Neural progenitor cell (in vitro differentiated cells): ENCODE data around the gene USP35. TPM values are rescaled to one million over a fixed set of nuclear protein-coding genes. Genes with fewer than 3 reads are reported as not detected.

Experiments
- DNase-seq: peaks from one replicate; pipeline ENCODE4 v3.0.0-alpha.2; 2016; ENCODE audit warnings: low spot score
- H2AFZ ChIP-seq: fragments of 200-600 bp; sonication (generic); replicated peaks from 2 replicates; pipeline ENCODE4 v1.6.1; 2016; ENCODE audit warnings: antibody characterized with exemption
- H3F3A ChIP-seq: fragments of 200-600 bp; sonication (generic); 2 replicates; pipeline ENCODE4 v1.6.1; 2016; ENCODE audit warnings: antibody characterized with exemption, low read depth
- H3K27ac ChIP-seq: fragments of 200-600 bp; sonication (generic); 2 replicates; pipeline ENCODE4 v1.5.1; 2016; ENCODE audit warnings: mild to moderate bottlenecking
- H3K27me3 ChIP-seq: fragments of 200-600 bp; sonication (generic); 2 replicates; pipeline ENCODE4 v1.6.1; 2016; ENCODE audit warnings: mild to moderate bottlenecking, moderate library complexity
- H3K36me3 ChIP-seq: fragments of 200-600 bp; sonication (generic); 2 replicates; pipeline ENCODE4 v1.5.1; 2016
- H3K4me1 ChIP-seq: fragments of 200-600 bp; sonication (generic); 2 replicates; pipeline ENCODE4 v1.6.1; 2016; ENCODE audit warnings: mixed run types
- H3K4me2 ChIP-seq: fragments of 200-600 bp; sonication (generic); 2 replicates; pipeline ENCODE4 v1.6.1; 2016
- H3K4me3 ChIP-seq: fragments of 200-600 bp; sonication (generic); 2 replicates; pipeline ENCODE4 v1.5.1; 2016
- H3K79me2 ChIP-seq: fragments of 200-600 bp; sonication (generic); 2 replicates; pipeline ENCODE4 v1.6.1; 2016; ENCODE audit warnings: low read depth
- H3K9ac ChIP-seq: fragments of 200-600 bp; sonication (generic); 2 replicates; pipeline ENCODE4 v1.6.1; 2016
- H3K9me3 ChIP-seq: fragments of 200-600 bp; sonication (generic); 2 replicates; pipeline ENCODE4 v1.5.1; 2016; ENCODE audit warnings: low read depth
- H4K20me1 ChIP-seq: fragments of 200-600 bp; sonication (generic); 2 replicates; pipeline ENCODE4 v1.6.1; 2016; ENCODE audit warnings: low read depth
- H3K27ac Mint-ChIP-seq: 3 replicates; pipeline ENCODE4 v1.8.0; 2021; ENCODE audit warnings: mixed read lengths
- H3K27me3 Mint-ChIP-seq: 2 replicates; pipeline ENCODE4 v1.8.0; 2022; ENCODE audit warnings: low read depth, mild to moderate bottlenecking, inconsistent platforms, moderate library complexity, mixed read lengths; ENCODE audit not compliant: insufficient read depth
- H3K36me3 Mint-ChIP-seq: 3 replicates; pipeline ENCODE4 v1.8.0; 2021; ENCODE audit warnings: mixed read lengths
- H3K4me1 Mint-ChIP-seq: 3 replicates; pipeline ENCODE4 v1.8.0; 2021; ENCODE audit warnings: mixed read lengths
- H3K4me3 Mint-ChIP-seq: 3 replicates; pipeline ENCODE4 v1.8.0; 2021; ENCODE audit warnings: mild to moderate bottlenecking, moderate library complexity, mixed read lengths
- H3K9me3 Mint-ChIP-seq: 3 replicates; pipeline ENCODE4 v1.8.0; 2020; ENCODE audit warnings: mixed read lengths
- CTCF ChIP-seq: fragments of 200-600 bp; sonication (generic); IDR thresholded peaks from 2 replicates; pipeline ENCODE4 v1.5.1; 2017; ENCODE audit warnings: antibody characterized with exemption, mild to moderate bottlenecking
- EZH2 ChIP-seq: fragments of 200-600 bp; sonication (generic); IDR thresholded peaks from 2 replicates; pipeline ENCODE4 v1.6.1; 2017; ENCODE audit warnings: antibody characterized with exemption, mild to moderate bottlenecking, moderate library complexity
- EZH2phosphoT487 ChIP-seq: fragments of 200-600 bp; sonication (generic); IDR thresholded peaks from 2 replicates; pipeline ENCODE4 v1.6.1; 2017; ENCODE audit warnings: antibody characterized with exemption
- total RNA-seq: library from RNA; depleted of rRNA; stranded (reverse); fragments of >200 nt; gene quantifications from 2 replicates; pipeline ENCODE4 v1.2.3, GENCODE V29; 2015; ENCODE audit warnings: low replicate concordance

Gene USP35
- total RNA-seq, 1 donor from 2014 or later: 4.2 TPM

- Histone ChIP-seq H3K36me3 (no peaks in the 10 kb centered on the region), H3K9ac (no peak overlapping the region), H2AFZ (no peak overlapping the region), H3K27me3 (no peaks in the 10 kb centered on the region), H3K9me3 (no peaks in the 10 kb centered on the region), H3K4me2 (no peak overlapping the region), H4K20me1 (no peaks in the 10 kb centered on the region), H3K4me1 (no peaks in the 10 kb centered on the region), H3K79me2 (no peaks in the 10 kb centered on the region), H3K27ac (no peak overlapping the region), H3K4me3 (no peak overlapping the region), H3F3A (no peaks in the 10 kb centered on the region)
- H3K4me1 Mint-ChIP-seq: no peaks in the 10 kb centered on the region
- peaks cover 2% of the 10 kb centered on the region for H3K9me3 Mint-ChIP-seq
- peaks cover 11% of the 10 kb centered on the region for H3K27me3 Mint-ChIP-seq
- no peak overlapping the region for H3K4me3 Mint-ChIP-seq
- TF ChIP-seq EZH2phosphoT487: no peak
- no peak for TF ChIP-seq CTCF
- no peak for TF ChIP-seq EZH2
- no peak overlapping the region for H3K27ac Mint-ChIP-seq
- no peak for DNase-seq
- peaks cover 37% of the 10 kb centered on the region for H3K36me3 Mint-ChIP-seq
Measured at GRCh38 chr11:78214331-78215194, 25.8 kb downstream of the USP35 start.

GRCh38 chr11:78216021-78216420 is 27.3 kb downstream of the USP35 start:
- Histone ChIP-seq H3K79me2 (no peaks in the 10 kb centered on the region), H3K27me3 (no peaks in the 10 kb centered on the region), H3K4me1 (no peaks in the 10 kb centered on the region), H3K36me3 (no peaks in the 10 kb centered on the region), H4K20me1 (no peaks in the 10 kb centered on the region), H3K4me3 (no peak overlapping the region), H3K9ac (no peak overlapping the region), H3F3A (no peaks in the 10 kb centered on the region), H3K27ac (no peak overlapping the region), H2AFZ (no peak overlapping the region), H3K9me3 (no peaks in the 10 kb centered on the region), H3K4me2 (no peak overlapping the region)
- H3K4me3 Mint-ChIP-seq: no peak overlapping the region
- no peak overlapping the region for H3K27ac Mint-ChIP-seq
- TF ChIP-seq CTCF (no peak), EZH2 (no peak), EZH2phosphoT487 (no peak)
- DNase-seq: no peak
- H3K9me3 Mint-ChIP-seq: peaks cover 2% of the 10 kb centered on the region
- H3K27me3 Mint-ChIP-seq: peaks cover 10% of the 10 kb centered on the region
- H3K4me1 Mint-ChIP-seq: no peaks in the 10 kb centered on the region
- peaks cover 39% of the 10 kb centered on the region for H3K36me3 Mint-ChIP-seq

- Mint-ChIP-seq H3K27ac (no peak overlapping the region), H3K27me3 (peaks cover 10% of the 10 kb centered on the region), H3K9me3 (no peaks in the 10 kb centered on the region), H3K4me1 (no peaks in the 10 kb centered on the region), H3K4me3 (no peak overlapping the region), H3K36me3 (peaks cover 39% of the 10 kb centered on the region)
- Histone ChIP-seq H3K27me3 (no peaks in the 10 kb centered on the region), H3K9ac (no peak overlapping the region), H3K79me2 (no peaks in the 10 kb centered on the region), H3K36me3 (no peaks in the 10 kb centered on the region), H3K4me1 (no peaks in the 10 kb centered on the region), H3K9me3 (no peaks in the 10 kb centered on the region), H3K27ac (no peak overlapping the region), H3K4me3 (no peak overlapping the region), H3F3A (no peaks in the 10 kb centered on the region), H2AFZ (no peak overlapping the region), H4K20me1 (no peaks in the 10 kb centered on the region), H3K4me2 (no peak overlapping the region)
- TF ChIP-seq CTCF (no peak), EZH2 (no peak), EZH2phosphoT487 (no peak)
- DNase-seq: no peak
Measured at GRCh38 chr11:78216571-78217287, 28.0 kb downstream of the USP35 start.
